Large intestine (tissue), 3 donors: ENCODE measurements around the gene CORO6. TPM values are rescaled to one million over a fixed set of nuclear protein-coding genes. Genes with fewer than 3 reads are reported as not detected.

ENCODE experiments used
- DNase-seq, 2 donors: peaks; one replicate each; pipeline versions ENCODE4 v3.0.0 to v3.0.0-alpha.2; 2013
- H3K27ac ChIP-seq: one replicate; pipeline ENCODE4 v1.5.1; 2013; ENCODE audit warnings: low read length
- H3K27me3 ChIP-seq: 2 replicates; pipeline ENCODE4 v1.6.1; 2013; ENCODE audit warnings: low read length; ENCODE audit not compliant: control insufficient read depth, insufficient read depth
- H3K36me3 ChIP-seq: 2 replicates; pipeline ENCODE4 v1.6.1; 2013; ENCODE audit warnings: low read length; ENCODE audit not compliant: control insufficient read depth, insufficient read depth
- H3K4me1 ChIP-seq: one replicate; pipeline ENCODE4 v1.6.1; 2013; ENCODE audit warnings: low read length; ENCODE audit not compliant: control insufficient read depth, insufficient read depth
- H3K4me3 ChIP-seq: one replicate; pipeline ENCODE4 v1.5.1; 2013; ENCODE audit warnings: low read length
- H3K9me3 ChIP-seq: one replicate; pipeline ENCODE4 v1.6.1; 2013; ENCODE audit warnings: mild to moderate bottlenecking, low read depth, low read length, moderate library complexity; ENCODE audit not compliant: control insufficient read depth
- WGBS: methylation state at CpG from one replicate; pipeline ENCODE4 v1.1.5; 2013; ENCODE audit warnings: low lambda C conversion rate; ENCODE audit not compliant: insufficient coverage; 5-methylcytosine and 5-hydroxymethylcytosine counted together
- polyA plus RNA-seq: library from polyadenylated mRNA; unstranded; fragments of 120-200 nt; gene quantifications from one replicate; pipeline ENCODE4 v1.2.1, GENCODE V29; 2013

CORO6 gene
- polyA plus RNA-seq, 1 donor: 2.3 TPM

DNA sequence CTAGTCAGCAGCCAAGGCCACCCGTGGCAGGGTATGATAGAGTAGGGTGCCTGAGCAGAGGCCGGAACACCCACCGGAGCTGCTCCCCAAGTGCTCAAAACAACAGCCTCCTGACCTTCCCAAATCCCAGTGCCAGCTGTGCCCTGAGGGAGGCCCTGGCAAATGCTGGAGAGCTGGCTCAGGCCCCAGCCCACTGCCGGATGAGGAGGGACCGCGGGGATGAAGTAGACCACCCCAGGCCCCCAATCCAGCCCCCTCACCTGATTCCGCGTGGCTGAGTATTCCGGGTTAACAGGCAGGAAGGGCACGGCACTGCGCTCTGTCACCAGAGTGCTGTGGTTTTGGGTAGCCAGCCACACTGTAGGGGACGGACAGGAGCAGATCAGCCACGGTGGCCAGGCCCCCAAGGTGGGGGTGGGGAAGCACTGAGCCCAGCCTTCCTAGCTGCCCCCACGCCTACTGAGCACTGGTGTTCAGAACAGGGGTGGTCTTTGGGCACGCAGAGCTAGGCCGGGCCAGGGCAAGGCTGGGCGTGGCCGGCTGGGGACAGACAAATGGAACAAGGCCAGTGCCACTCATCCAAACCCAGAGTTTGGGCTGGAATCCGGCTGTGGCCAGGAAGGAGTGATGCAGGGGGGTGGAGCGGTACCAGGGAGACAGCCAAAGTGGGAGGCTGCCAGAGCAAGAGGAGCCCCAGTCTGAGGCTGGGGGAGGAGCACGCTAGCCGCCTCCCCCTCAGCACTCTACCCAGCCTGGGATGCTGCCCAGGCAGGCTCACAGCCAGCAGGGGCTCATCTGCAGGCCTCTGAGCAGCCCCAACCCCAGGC lies 45.1 kb downstream of the CORO6 start:
- Histone ChIP-seq H3K4me1 (peaks cover 36% of the 10 kb centered on the region), H3K4me3 (no peak overlapping the region), H3K27ac (no peak overlapping the region), H3K36me3 (peaks cover 84% of the 10 kb centered on the region), H3K9me3 (no peaks in the 10 kb centered on the region), H3K27me3 (no peaks in the 10 kb centered on the region)
- no CpG with 5 or more reads among the region's 22 CpGs for WGBS
- no peak for DNase-seq

DNA sequence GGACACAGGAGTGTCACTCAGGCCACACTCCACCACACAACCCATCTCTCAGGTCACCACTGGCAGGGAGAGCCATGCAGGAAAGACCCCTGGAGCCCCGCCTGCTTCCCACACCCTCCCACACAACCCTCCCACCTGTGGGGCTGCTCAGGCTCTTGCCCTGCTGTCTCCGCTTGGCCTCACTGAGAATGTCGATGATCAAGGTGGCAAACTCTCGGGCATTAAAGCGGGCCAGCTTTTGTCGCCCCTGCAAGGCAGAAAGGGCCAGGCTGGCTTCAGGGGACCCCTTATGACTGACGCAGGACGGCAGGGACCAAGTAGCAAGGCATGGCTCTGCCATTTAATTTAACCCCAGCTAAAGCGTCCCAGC lies 45.7 kb downstream of the CORO6 start:
- H3K27me3 ChIP-seq: no peaks in the 10 kb centered on the region
- WGBS: no CpG with 5 or more reads among the region's 9 CpGs
- no peak overlapping the region for H3K4me3 ChIP-seq
- no peak for DNase-seq
- H3K9me3 ChIP-seq: no peaks in the 10 kb centered on the region
- peaks cover 83% of the 10 kb centered on the region for H3K36me3 ChIP-seq
- no peak overlapping the region for H3K27ac ChIP-seq
- peaks cover 41% of the 10 kb centered on the region for H3K4me1 ChIP-seq

DNA sequence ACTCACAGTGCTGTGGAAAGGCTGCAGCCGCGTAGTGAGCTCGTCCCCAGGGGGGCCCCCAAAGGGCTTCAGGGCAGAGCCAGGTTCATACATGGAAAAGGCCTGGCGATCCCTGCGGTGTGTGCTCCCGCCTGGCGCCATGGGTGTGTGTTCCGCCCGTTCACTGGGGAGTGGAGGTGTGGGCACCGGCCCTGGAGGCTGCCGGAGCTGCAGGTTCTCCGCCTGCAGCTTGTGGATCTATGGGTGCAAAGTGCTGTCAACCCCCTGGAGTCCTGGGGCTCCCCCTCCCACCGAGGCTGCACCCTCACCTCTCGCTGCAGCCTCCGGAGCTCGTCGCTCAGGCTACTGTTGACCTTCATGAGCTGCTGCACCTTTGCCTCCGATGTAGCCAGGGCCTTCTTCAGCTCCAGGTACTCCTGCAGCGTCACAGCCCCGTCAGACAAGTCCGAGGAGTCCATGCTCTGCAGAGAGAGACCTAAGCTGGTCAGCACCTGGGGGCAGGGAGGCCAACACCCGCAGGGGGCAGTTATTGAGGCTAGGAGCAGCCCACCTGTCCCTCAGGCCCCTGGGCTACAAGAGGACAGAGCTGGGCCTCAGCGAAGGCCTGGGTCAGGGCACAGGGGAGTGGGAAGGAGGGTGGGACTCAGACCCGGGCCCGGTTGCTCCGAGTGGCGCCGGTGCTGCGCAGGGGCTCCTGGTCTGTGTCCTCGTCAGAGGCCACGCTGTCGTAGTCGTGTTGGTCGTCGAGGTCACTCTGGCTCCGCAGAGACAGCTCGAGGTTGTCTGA lies 46.3 kb downstream of the CORO6 start:
- Histone ChIP-seq H3K27ac (no peak overlapping the region), H3K27me3 (no peaks in the 10 kb centered on the region), H3K9me3 (no peaks in the 10 kb centered on the region), H3K36me3 (peaks cover 83% of the 10 kb centered on the region), H3K4me1 (peaks cover 46% of the 10 kb centered on the region), H3K4me3 (no peak overlapping the region)
- no peak for DNase-seq
- whole genome bisulfite sequencing: no CpG with 5 or more reads among the region's 37 CpGs

DNA sequence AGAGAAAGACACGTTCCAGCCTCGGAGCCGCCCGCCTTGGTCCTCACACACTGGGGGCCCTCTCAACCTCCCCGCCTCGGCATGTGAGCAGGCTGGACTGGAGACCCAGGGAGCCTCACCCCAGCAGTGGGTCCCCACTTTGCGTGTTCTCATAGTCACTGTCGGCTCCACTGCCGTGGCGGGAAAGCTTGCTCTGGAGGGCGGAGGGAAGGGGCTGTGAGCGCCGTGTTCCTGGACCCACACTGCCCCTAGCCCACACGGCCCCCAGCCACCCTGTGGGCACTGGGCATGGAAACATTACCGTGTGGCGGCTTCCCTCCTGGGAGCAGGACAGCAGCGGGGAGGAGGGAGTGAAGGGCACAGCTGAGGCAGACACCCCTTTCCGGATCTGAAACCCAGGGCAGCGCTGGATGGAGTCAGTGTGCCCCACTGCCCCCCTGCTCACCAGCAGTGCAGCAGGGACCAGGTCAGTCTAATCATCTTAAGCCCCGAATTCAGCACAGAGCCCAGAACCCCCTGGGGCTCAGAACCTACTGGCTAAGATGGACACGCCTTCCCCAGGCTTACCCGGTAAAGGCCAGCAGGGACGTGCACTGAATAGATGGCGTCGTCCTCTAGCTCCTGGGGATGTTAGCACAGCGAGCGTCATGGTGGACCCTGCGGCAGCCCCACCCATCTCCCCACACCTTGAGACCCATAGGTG lies 47.0 kb downstream of the CORO6 start:
- Histone ChIP-seq H3K36me3 (peaks cover 85% of the 10 kb centered on the region), H3K4me3 (no peak overlapping the region), H3K4me1 (peaks cover 53% of the 10 kb centered on the region), H3K27ac (peak overlapping the region; percentile 91), H3K9me3 (no peaks in the 10 kb centered on the region), H3K27me3 (no peaks in the 10 kb centered on the region)
- no CpG with 5 or more reads among the region's 28 CpGs for WGBS
- DNase-seq: no peak

DNA sequence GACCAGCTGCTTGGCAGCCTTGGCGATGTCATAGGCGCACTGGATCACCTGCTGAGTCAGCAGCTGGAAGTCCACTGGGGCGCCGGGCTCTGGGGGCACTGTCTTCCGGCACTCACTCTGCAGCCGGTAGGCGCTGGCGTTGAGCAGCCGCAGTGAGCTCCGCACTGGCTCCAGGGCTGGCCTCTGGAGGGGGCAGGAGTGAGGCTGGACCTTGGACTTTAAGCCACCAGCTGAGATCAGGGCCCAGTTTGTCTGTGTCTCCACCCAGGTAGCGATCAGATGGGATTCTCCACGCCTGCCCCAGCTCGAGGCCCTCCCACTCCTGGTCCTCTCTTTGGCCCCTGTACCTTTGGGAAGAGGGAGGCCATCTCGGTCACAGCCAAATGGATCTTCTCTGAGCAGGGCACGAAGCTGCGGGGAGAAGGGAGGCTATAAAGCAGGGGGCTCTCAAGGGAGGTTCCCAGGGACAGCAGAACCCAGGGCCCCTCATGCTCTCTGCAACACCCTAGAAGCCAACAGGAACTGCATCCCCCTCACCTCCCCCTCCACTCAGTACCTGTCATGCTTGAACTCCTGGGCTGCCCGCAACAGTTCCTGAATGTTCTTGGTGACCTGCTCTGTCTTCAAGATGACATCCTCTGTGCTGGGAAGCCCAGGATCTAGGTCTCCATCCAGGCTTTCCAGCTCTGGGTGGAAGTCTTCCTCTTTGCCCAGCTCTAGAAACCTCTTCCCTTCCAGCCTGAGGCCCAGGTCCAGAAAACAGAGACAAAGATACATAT lies 47.8 kb downstream of the CORO6 start:
- Histone ChIP-seq H3K4me3 (no peak overlapping the region), H3K27me3 (no peaks in the 10 kb centered on the region), H3K27ac (peak overlapping the region; percentile 94), H3K36me3 (peaks cover 83% of the 10 kb centered on the region), H3K9me3 (no peaks in the 10 kb centered on the region), H3K4me1 (peaks cover 55% of the 10 kb centered on the region)
- WGBS: no CpG with 5 or more reads among the region's 17 CpGs
- peak; percentile 95 to 98 for DNase-seq

DNA sequence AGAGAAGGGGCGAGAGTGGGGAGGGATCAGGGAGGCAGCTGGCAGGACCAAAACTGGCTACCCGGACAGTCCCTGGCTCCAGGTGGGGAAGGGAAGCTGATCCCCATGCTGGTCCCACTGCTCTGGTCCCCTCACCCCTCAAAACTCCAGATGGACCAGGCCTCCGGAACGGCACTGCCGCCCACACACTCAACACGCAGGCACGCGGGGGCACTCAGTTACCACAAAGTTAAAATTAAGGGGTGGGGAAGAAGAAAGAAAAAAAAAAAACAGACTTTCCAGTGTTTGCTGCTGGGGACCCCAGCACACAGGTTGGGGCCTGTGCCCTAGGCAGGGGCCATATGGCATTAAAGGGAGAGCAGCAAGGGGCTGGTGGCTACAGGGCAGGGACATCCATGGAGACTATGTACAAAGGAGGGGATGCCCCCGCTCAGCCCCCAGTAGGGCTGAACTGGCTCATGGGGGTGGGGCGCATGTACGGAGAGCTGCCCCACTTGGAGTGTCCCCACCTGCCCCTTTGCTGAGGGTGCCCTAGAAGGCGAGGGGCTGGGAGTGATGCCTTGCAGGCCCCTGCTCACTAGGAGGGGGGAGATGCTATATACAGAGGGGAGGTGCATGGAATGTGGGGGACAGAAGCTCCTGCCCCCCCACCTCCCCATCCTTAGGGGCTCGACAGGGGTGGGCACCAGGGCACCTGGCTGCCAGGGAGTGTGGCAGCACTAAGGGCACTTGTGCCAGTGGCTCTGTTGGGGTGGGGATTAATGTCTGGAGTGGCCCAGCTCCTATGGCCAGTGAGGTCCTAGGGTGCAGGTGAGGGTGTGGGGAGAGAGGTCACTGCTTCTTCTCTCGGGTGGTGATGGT lies 48.6 kb downstream of the CORO6 start:
- peaks cover 75% of the 10 kb centered on the region for H3K36me3 ChIP-seq
- H3K27me3 ChIP-seq: no peaks in the 10 kb centered on the region
- WGBS: no CpG with 5 or more reads among the region's 14 CpGs
- H3K27ac ChIP-seq: peak overlapping the region; percentile 94
- H3K4me3 ChIP-seq: no peak overlapping the region
- peaks cover 63% of the 10 kb centered on the region for H3K4me1 ChIP-seq
- no peaks in the 10 kb centered on the region for H3K9me3 ChIP-seq
- DNase-seq: no peak

DNA sequence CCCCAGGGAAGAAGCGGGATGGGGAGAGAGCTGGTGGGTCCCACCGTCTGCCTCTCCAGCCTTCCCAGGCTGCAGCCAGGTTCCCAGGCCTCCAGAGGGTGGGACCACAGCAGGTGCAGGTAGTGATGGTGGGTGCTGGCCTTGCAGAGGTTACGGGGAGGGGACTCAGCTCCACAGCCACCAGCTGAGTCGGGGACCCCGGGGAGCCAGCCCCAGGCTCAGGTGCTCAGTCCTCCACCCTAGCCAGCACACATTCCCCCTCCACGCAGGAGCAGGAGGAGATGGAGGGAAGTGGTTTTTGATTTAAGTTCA lies 49.2 kb downstream of the CORO6 start:
- Histone ChIP-seq H3K4me3 (no peak overlapping the region), H3K27me3 (no peaks in the 10 kb centered on the region), H3K27ac (peak overlapping the region; percentile 94), H3K36me3 (peaks cover 69% of the 10 kb centered on the region), H3K4me1 (peaks cover 65% of the 10 kb centered on the region), H3K9me3 (no peaks in the 10 kb centered on the region)
- no CpG with 5 or more reads among the region's 6 CpGs for WGBS
- no peak for DNase-seq

DNA sequence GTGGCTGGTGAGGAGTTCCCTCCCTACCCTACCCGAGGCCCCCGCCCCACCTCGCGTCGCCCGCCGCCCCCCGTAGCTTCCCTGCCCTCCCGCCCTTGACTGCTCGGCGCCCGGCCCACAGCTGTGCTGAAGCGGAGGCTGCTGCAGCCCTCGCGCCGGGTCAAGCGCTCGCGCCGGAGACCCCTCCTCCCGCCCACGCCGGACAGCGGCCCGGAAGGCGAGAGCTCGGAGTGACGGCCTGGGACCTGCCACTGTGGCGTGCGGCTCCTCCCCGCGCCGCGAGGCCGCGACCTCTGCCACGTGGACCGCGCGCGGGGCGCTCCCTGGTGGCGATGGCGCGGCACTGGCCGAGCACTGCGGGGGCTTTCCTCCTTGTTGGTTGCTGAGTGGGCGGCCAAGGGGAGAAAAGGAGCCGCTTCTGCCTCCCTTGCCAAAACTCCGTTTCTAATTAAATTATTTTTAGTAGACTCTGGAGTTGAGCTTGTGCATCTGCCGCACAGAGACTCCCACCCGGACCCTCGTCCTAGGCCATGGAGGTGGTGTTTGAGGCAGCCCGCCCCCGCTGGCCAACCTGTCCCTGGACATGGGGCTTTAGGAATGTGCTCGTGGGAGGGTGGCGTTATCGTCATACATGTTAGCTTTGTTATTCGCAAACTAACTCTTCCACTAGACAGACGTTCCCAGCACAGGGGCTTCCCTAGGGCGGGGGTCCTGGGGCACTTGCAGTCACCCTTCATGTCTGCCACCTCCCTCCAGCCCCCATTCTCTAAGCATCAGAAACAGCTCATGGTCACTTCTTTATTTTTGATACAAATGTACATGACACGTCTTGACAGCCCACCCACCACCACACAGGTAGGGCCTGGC lies 49.8 kb downstream of the CORO6 start:
- no CpG with 5 or more reads among the region's 62 CpGs for WGBS
- Histone ChIP-seq H3K9me3 (no peaks in the 10 kb centered on the region), H3K4me3 (no peak overlapping the region), H3K4me1 (peaks cover 65% of the 10 kb centered on the region), H3K27ac (peak overlapping the region; percentile 94), H3K36me3 (peaks cover 63% of the 10 kb centered on the region), H3K27me3 (no peaks in the 10 kb centered on the region)
- peak; percentile 54 to 64 for DNase-seq
